ENCODE results near the gene UBE2L6. TPM values are rescaled to one million over a fixed set of nuclear protein-coding genes. Genes with fewer than 3 reads are reported as not detected.

The UBE2L6 gene
- polyA plus RNA-seq, 1 experiment: 63.8 TPM

DNA sequence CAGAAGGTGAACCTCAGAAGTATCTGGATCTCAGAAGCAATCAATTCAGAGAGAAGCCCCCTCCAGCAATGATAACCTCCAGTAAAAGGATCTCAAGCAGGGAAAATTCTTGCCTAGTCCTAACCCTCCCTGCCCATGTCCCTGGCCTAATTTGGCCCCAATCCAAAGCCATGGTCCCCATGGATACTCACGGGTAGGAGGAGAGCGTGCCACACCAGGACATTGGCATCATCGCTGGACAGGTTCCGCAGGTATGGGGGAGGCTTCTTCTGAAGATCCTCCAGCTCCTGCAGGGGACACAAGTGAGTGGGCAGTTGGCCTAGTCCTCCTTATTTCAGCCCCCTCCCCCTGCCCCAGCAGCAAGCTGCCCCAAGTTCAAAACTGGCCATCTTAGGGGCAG lies 7.3 kb downstream of the UBE2L6 start:
- Histone ChIP-seq H3K4me3 (ENCODE audit: low read depth, low read length) (no peak overlapping the region), H3K27me3 (ENCODE audit: control insufficient read depth, insufficient read depth, low read length) (no peaks in the 10 kb centered on the region), H3K27ac (ENCODE audit: low read depth, low read length) (no peak overlapping the region), H3K9me3 (ENCODE audit: control insufficient read depth, insufficient read depth, low read length) (no peaks in the 10 kb centered on the region)
- ChIA-PET CTCF (interaction anchor here (1.5 to 5.2 kb wide), 3 partner anchors 8 to 84 kb away, joined by 3 to 18 read pairs (median 17); partner anchors contain the start of gene UBE2L6), POLR2A (no interaction called here)
- no peak for DNase-seq (ENCODE audit: low read depth, low spot score)
- TF ChIP-seq, protein P1, sequence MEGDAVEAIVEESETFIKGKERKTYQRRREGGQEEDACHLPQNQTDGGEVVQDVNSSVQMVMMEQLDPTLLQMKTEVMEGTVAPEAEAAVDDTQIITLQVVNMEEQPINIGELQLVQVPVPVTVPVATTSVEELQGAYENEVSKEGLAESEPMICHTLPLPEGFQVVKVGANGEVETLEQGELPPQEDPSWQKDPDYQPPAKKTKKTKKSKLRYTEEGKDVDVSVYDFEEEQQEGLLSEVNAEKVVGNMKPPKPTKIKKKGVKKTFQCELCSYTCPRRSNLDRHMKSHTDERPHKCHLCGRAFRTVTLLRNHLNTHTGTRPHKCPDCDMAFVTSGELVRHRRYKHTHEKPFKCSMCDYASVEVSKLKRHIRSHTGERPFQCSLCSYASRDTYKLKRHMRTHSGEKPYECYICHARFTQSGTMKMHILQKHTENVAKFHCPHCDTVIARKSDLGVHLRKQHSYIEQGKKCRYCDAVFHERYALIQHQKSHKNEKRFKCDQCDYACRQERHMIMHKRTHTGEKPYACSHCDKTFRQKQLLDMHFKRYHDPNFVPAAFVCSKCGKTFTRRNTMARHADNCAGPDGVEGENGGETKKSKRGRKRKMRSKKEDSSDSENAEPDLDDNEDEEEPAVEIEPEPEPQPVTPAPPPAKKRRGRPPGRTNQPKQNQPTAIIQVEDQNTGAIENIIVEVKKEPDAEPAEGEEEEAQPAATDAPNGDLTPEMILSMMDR (IDR thresholded peaks at IDR 0.05; ENCODE audit: low read depth, low read length): no peak

DNA sequence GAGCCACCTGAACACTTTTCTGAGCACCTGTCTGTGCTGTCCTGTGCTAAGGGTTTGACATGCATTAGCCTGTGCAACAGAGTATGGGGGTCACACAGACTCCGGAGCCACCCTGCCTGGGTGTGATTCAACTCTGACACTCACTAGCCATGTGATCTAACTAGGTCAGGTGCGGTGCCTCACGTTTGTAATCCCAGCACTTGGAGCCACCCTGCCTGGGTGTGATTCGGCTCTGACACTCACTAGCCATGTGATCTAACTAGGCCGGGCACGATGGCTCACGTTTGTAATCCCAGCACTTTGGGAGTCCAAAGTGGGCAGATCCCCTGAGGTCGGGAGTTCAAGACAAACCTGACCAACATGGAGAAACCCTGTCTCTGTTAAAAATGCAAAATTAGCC lies 11.4 kb downstream of the UBE2L6 start:
- Histone ChIP-seq H3K9me3 (ENCODE audit: control insufficient read depth, insufficient read depth, low read length) (no peaks in the 10 kb centered on the region; the same call in 1 of the 2 replicates), H3K4me3 (ENCODE audit: low read depth, low read length) (no peak overlapping the region), H3K27me3 (ENCODE audit: control insufficient read depth, insufficient read depth, low read length) (no peaks in the 10 kb centered on the region), H3K27ac (ENCODE audit: low read depth, low read length) (no peak overlapping the region)
- TF ChIP-seq, protein P1 (IDR thresholded peaks at IDR 0.05; ENCODE audit: low read depth, low read length): no peak
- CTCF ChIA-PET: interaction anchor here (5.2 kb wide), 1 partner anchor 85 kb away, joined by 17 read pairs; no protein-coding TSS in a partner anchor
- POLR2A ChIA-PET: no interaction called here
- DNase-seq (ENCODE audit: low read depth, low spot score): no peak

DNA sequence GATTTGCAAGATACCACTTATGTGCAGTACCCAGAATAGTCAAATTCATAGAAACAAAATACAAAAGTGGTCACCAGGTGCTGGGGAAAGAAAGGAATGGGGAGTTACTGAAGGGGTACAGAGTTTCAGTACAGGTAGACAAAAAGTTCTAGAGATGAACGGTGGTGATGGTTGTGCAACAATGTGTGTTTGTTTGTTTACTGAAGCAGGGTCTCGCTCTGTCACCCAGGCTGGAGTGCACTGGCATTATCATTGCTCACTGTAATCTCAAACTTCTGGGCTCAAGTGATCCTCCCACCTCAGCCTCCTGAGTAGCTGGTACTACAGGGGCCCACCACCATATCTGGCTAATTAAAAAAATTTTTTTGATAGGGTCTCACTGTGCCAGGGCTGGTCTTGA lies 12.1 kb downstream of the UBE2L6 start:
- ChIA-PET CTCF (interaction anchor here (1.3 kb wide), 1 partner anchor 12 kb away, joined by 3 read pairs; the partner anchor contains the start of gene UBE2L6), POLR2A (no interaction called here)
- TF ChIP-seq, protein P1 (IDR thresholded peaks at IDR 0.05; ENCODE audit: low read depth, low read length): no peak
- H3K4me3 ChIP-seq (ENCODE audit: low read depth, low read length): no peak overlapping the region
- H3K27me3 ChIP-seq (ENCODE audit: control insufficient read depth, insufficient read depth, low read length): no peaks in the 10 kb centered on the region
- no peaks in the 10 kb centered on the region; the same call in 1 of the 2 replicates for H3K9me3 ChIP-seq (ENCODE audit: control insufficient read depth, insufficient read depth, low read length)
- H3K27ac ChIP-seq (ENCODE audit: low read depth, low read length): no peak overlapping the region
- no peak for DNase-seq (ENCODE audit: low read depth, low spot score)

DNA sequence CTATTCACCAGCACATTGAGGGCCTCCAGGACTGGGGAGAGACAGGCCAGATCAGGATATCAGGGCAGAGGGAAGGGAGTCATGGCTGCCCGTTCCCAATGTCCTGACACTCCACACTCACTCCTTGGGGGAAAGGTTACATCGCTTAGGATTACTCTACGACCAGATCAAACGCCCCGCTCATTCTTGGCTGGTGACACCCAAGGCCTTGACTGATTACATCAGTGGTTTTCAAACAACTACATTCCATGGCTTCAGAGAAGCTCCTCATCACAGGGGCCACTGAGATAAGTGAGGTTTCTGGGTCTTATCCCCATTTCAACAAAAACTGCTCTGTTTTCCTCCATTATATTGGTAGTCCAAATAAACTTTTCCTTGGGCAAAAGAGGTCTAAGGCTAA lies 15.0 kb downstream of the UBE2L6 start:
- POLR2A ChIA-PET: no interaction called here
- DNase-seq (ENCODE audit: low read depth, low spot score): no peak
- CTCF ChIA-PET: interaction anchor here (1.5 to 1.7 kb wide), 3 partner anchors 15 to 94 kb away, joined by 3 to 16 read pairs (median 4); partner anchors contain the start of gene UBE2L6

DNA sequence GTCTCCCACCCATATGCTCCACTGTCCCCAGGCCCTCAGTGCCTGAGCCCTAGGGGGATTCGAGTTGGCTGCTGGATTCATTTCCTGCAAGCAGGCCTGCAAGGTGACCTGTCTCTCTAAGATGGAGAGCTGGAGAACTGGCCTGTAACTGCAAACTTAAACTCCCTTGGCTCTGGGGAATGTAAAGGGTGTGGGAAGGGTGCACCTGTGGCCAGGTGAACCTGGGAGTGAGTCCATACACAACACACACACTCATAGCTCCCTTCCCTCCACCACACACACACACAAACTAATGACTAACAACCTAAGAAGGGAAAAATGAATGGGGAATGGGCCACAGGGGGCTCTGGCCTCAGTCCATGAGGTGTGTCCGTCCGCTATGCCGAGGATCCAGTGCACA lies 15.5 kb downstream of the UBE2L6 start:
- POLR2A ChIA-PET: no interaction called here
- Histone ChIP-seq H3K9me3 (ENCODE audit: control insufficient read depth, insufficient read depth, low read length) (no peaks in the 10 kb centered on the region; the same call in 1 of the 2 replicates), H3K4me3 (ENCODE audit: low read depth, low read length) (no peak overlapping the region), H3K27me3 (ENCODE audit: control insufficient read depth, insufficient read depth, low read length) (no peaks in the 10 kb centered on the region), H3K27ac (ENCODE audit: low read depth, low read length) (no peak overlapping the region)
- CTCF ChIA-PET: interaction anchor here (1.6 to 1.7 kb wide), 2 partner anchors 92 to 94 kb away, joined by 4 to 16 read pairs; no protein-coding TSS in a partner anchor
- TF ChIP-seq, protein P1 (IDR thresholded peaks at IDR 0.05; ENCODE audit: low read depth, low read length): no peak
- no peak for DNase-seq (ENCODE audit: low read depth, low spot score)

More for the DNA sequence above, 15.0 kb downstream of the UBE2L6 start:
- TF ChIP-seq, protein P1 (IDR thresholded peaks at IDR 0.05; ENCODE audit: low read depth, low read length): no peak
- no peak overlapping the region for H3K27ac ChIP-seq (ENCODE audit: low read depth, low read length)
- no peaks in the 10 kb centered on the region; the same call in 1 of the 2 replicates for H3K9me3 ChIP-seq (ENCODE audit: control insufficient read depth, insufficient read depth, low read length)
- no peaks in the 10 kb centered on the region for H3K27me3 ChIP-seq (ENCODE audit: control insufficient read depth, insufficient read depth, low read length)
- H3K4me3 ChIP-seq (ENCODE audit: low read depth, low read length): no peak overlapping the region
